HL-60 (cell line): ENCODE measurements around the gene ADAM23.

Experiments used
- POLR2AphosphoS5 ChIP-seq: IDR thresholded peaks from 2 replicates; pipeline ENCODE4 v1.6.1; 2012; ENCODE audit warnings: low read depth
- TF ChIP-seq, protein P1 (sequence below): IDR thresholded peaks from one replicate; pipeline ENCODE4 v1.5.1; 2011; ENCODE audit warnings: low read length, control low read depth, inconsistent platforms; ENCODE audit not compliant: insufficient read depth

DNA sequence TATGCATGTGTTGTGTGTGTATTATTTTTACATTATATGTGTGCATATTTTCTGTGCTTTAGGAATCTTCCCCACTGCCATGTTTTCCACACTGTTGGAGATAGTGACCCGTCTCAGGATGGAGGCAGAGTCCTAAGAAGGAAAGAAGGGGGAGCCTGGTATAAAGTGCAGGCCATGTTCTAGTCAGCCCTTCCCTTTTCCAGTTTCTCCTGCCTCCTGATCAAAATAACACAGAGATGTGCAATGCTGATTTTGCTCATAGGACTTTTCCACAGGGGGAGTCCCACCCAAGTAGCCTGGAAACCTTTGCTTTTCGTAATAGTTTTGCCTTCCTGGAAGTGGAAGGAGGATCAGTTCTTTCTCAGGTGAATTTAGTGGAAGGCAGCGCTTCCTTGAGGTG lies 126.1 kb downstream of the ADAM23 start:
- TF ChIP-seq, protein P1, sequence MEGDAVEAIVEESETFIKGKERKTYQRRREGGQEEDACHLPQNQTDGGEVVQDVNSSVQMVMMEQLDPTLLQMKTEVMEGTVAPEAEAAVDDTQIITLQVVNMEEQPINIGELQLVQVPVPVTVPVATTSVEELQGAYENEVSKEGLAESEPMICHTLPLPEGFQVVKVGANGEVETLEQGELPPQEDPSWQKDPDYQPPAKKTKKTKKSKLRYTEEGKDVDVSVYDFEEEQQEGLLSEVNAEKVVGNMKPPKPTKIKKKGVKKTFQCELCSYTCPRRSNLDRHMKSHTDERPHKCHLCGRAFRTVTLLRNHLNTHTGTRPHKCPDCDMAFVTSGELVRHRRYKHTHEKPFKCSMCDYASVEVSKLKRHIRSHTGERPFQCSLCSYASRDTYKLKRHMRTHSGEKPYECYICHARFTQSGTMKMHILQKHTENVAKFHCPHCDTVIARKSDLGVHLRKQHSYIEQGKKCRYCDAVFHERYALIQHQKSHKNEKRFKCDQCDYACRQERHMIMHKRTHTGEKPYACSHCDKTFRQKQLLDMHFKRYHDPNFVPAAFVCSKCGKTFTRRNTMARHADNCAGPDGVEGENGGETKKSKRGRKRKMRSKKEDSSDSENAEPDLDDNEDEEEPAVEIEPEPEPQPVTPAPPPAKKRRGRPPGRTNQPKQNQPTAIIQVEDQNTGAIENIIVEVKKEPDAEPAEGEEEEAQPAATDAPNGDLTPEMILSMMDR: no peak
- no peak for TF ChIP-seq POLR2AphosphoS5
